Measurements from ENCODE around the gene SHLD1.
"Not testable (repeated sequence)": the region's sequence is repeated elsewhere in the genome, so short reads cannot be mapped to it uniquely, and the experiment has no call there.

Gene SHLD1

GRCh38 chr20:5721356-5721755 is 28.8 kb upstream of the SHLD1 start:
- not testable (repeated sequence) for H2BK12ac ChIP-seq (ENCODE audit: low read length in 2 of 2); H2AK5ac ChIP-seq (ENCODE audit: low read length, severe bottlenecking); H2AFZ ChIP-seq (ENCODE audit: low read depth, low read length); H3K9me3 ChIP-seq (ENCODE audit: control insufficient read depth, low read length); H3K23ac ChIP-seq (ENCODE audit: low read length in 2 of 2); H3K9ac ChIP-seq (ENCODE audit: low read length); H4K8ac ChIP-seq (ENCODE audit: low read length); H3K4ac ChIP-seq (ENCODE audit: low read depth in 1 of 2, low read length in 2 of 2); H3K36me3 ChIP-seq (ENCODE audit: control insufficient read depth in 1 of 2, insufficient read depth in 2 of 2, low read depth in 1 of 2, low read length in 2 of 2); H3K4me1 ChIP-seq (ENCODE audit: control insufficient read depth, insufficient read depth, low read depth, low read length); H2BK5ac ChIP-seq (ENCODE audit: low read depth, low read length, poor library complexity, severe bottlenecking); DNase-seq; H4K91ac ChIP-seq (ENCODE audit: low read length); H3K79me1 ChIP-seq (replicated peaks; ENCODE audit: low read length, poor library complexity, severe bottlenecking); H3K4me2 ChIP-seq (ENCODE audit: low read length, poor library complexity, severe bottlenecking); H3K4me3 ChIP-seq (ENCODE audit: insufficient read depth in 1 of 2, low read depth in 1 of 2, low read length in 2 of 2); H3K27ac ChIP-seq (ENCODE audit: low read length, poor library complexity, severe bottlenecking); H3K14ac ChIP-seq (ENCODE audit: low read length in 2 of 2); H2BK15ac ChIP-seq (ENCODE audit: low read depth, poor library complexity, severe bottlenecking); H3K27me3 ChIP-seq (ENCODE audit: control insufficient read depth in 1 of 2, insufficient read depth in 1 of 2, low read length in 2 of 2); H2BK120ac ChIP-seq (ENCODE audit: low read depth, low read length); H3K18ac ChIP-seq (ENCODE audit: low read depth in 1 of 2, low read length in 2 of 2)
- 99% methylated on average over 6 of the region's 6 CpGs for WGBS

DNA sequence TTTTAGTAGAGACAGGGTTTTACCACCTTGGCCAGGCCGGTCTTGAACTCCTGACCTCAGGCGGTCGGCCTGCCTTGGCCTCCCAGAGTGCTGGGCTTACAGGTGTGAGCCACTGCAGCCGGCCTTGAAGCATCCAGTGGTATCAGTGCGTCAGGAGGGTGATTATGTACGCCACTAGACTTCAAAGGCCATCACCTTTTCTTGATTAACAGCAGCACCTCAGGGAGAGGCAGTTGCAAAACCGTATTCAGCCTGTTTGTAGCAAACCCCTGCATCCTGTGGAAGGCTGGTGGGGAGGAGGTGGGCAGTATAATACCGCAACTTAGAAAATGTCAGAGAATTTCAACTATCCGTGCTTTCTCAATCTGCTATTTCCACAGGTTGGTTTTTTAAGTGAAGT is 27.3 kb upstream of the SHLD1 start:
- 90% methylated on average over 9 of the region's 9 CpGs for WGBS
- H2AK5ac ChIP-seq (ENCODE audit: low read length, severe bottlenecking) = no peak overlapping the region
- H2BK5ac ChIP-seq (ENCODE audit: low read depth, low read length, poor library complexity, severe bottlenecking) = no peak overlapping the region
- peaks cover 0 to 3% of the 10 kb centered on the region in 2 experiments for H3K27me3 ChIP-seq (ENCODE audit: control insufficient read depth in 1 of 2, insufficient read depth in 1 of 2, low read length in 2 of 2)
- H3K4me3 ChIP-seq (ENCODE audit: insufficient read depth in 1 of 2, low read depth in 1 of 2, low read length in 2 of 2) = no peak overlapping the region
- peaks cover 2% of the 10 kb centered on the region for H3K4me1 ChIP-seq (ENCODE audit: control insufficient read depth, insufficient read depth, low read depth, low read length)
- no peak overlapping the region for H3K14ac ChIP-seq (ENCODE audit: low read length in 2 of 2)
- no peak overlapping the region for H3K27ac ChIP-seq (ENCODE audit: low read length, poor library complexity, severe bottlenecking)
- no peak overlapping the region for H2BK15ac ChIP-seq (ENCODE audit: low read depth, poor library complexity, severe bottlenecking)
- peaks cover 5% of the 10 kb centered on the region for H3K9me3 ChIP-seq (ENCODE audit: control insufficient read depth, low read length)
- no peak overlapping the region for H3K23ac ChIP-seq (ENCODE audit: low read length in 2 of 2)
- H3K36me3 ChIP-seq (ENCODE audit: control insufficient read depth in 1 of 2, insufficient read depth in 2 of 2, low read depth in 1 of 2, low read length in 2 of 2) = no peaks in the 10 kb centered on the region
- H3K18ac ChIP-seq (ENCODE audit: low read depth in 1 of 2, low read length in 2 of 2) = no peak overlapping the region
- H2BK12ac ChIP-seq (ENCODE audit: low read length in 2 of 2) = peak overlapping the region; percentile 9 to 89
- H2BK120ac ChIP-seq (ENCODE audit: low read depth, low read length) = no peak overlapping the region
- H4K91ac ChIP-seq (ENCODE audit: low read length) = no peak overlapping the region
- no peak overlapping the region for H4K8ac ChIP-seq (ENCODE audit: low read length)
- H3K9ac ChIP-seq (ENCODE audit: low read length) = no peak overlapping the region
- no peak for DNase-seq
- no peak overlapping the region for H3K4me2 ChIP-seq (ENCODE audit: low read length, poor library complexity, severe bottlenecking)
- no peak overlapping the region for H3K4ac ChIP-seq (ENCODE audit: low read depth in 1 of 2, low read length in 2 of 2)
- H2AFZ ChIP-seq (ENCODE audit: low read depth, low read length) = no peak overlapping the region
- H3K79me1 ChIP-seq (replicated peaks; ENCODE audit: low read length, poor library complexity, severe bottlenecking) = no peaks in the 10 kb centered on the region

- not testable (repeated sequence) for H2AFZ ChIP-seq (ENCODE audit: low read depth, low read length); H2BK15ac ChIP-seq (ENCODE audit: low read depth, poor library complexity, severe bottlenecking); H4K8ac ChIP-seq (ENCODE audit: low read length); H3K4me1 ChIP-seq (ENCODE audit: control insufficient read depth, insufficient read depth, low read depth, low read length); H3K9me3 ChIP-seq (ENCODE audit: control insufficient read depth, low read length); H3K4ac ChIP-seq (ENCODE audit: low read depth in 1 of 2, low read length in 2 of 2); H4K91ac ChIP-seq (ENCODE audit: low read length); H2AK5ac ChIP-seq (ENCODE audit: low read length, severe bottlenecking); H2BK12ac ChIP-seq (ENCODE audit: low read length in 2 of 2); H3K18ac ChIP-seq (ENCODE audit: low read depth in 1 of 2, low read length in 2 of 2); H3K9ac ChIP-seq (ENCODE audit: low read length); H2BK120ac ChIP-seq (ENCODE audit: low read depth, low read length); H3K27ac ChIP-seq (ENCODE audit: low read length, poor library complexity, severe bottlenecking); H3K4me3 ChIP-seq (ENCODE audit: insufficient read depth in 1 of 2, low read depth in 1 of 2, low read length in 2 of 2); H3K4me2 ChIP-seq (ENCODE audit: low read length, poor library complexity, severe bottlenecking); H2BK5ac ChIP-seq (ENCODE audit: low read depth, low read length, poor library complexity, severe bottlenecking); H3K79me1 ChIP-seq (replicated peaks; ENCODE audit: low read length, poor library complexity, severe bottlenecking); H3K23ac ChIP-seq (ENCODE audit: low read length in 2 of 2); H3K14ac ChIP-seq (ENCODE audit: low read length in 2 of 2); H3K36me3 ChIP-seq (ENCODE audit: control insufficient read depth in 1 of 2, insufficient read depth in 2 of 2, low read depth in 1 of 2, low read length in 2 of 2); DNase-seq; H3K27me3 ChIP-seq (ENCODE audit: control insufficient read depth in 1 of 2, insufficient read depth in 1 of 2, low read length in 2 of 2)
- WGBS = 94% methylated on average over 3 of the region's 3 CpGs
These were observed 25.1 kb upstream of the SHLD1 start for GRCh38 chr20:5725183-5725463.

- 66% methylated on average over 3 of the region's 5 CpGs for WGBS
- no peak overlapping the region for H2BK5ac ChIP-seq (ENCODE audit: low read depth, low read length, poor library complexity, severe bottlenecking)
- no peak overlapping the region for H2AFZ ChIP-seq (ENCODE audit: low read depth, low read length)
- DNase-seq = no peak
- no peak overlapping the region for H3K27ac ChIP-seq (ENCODE audit: low read length, poor library complexity, severe bottlenecking)
- no peak overlapping the region for H3K18ac ChIP-seq (ENCODE audit: low read depth in 1 of 2, low read length in 2 of 2)
- H3K36me3 ChIP-seq (ENCODE audit: control insufficient read depth in 1 of 2, insufficient read depth in 2 of 2, low read depth in 1 of 2, low read length in 2 of 2) = no peaks in the 10 kb centered on the region
- H3K79me1 ChIP-seq (replicated peaks; ENCODE audit: low read length, poor library complexity, severe bottlenecking) = no peaks in the 10 kb centered on the region
- H3K27me3 ChIP-seq (ENCODE audit: control insufficient read depth in 1 of 2, insufficient read depth in 1 of 2, low read length in 2 of 2) = no peaks in the 10 kb centered on the region
- H2AK5ac ChIP-seq (ENCODE audit: low read length, severe bottlenecking) = no peak overlapping the region
- H4K8ac ChIP-seq (ENCODE audit: low read length) = no peak overlapping the region
- no peak overlapping the region for H3K14ac ChIP-seq (ENCODE audit: low read length in 2 of 2)
- no peak overlapping the region for H4K91ac ChIP-seq (ENCODE audit: low read length)
- H3K4ac ChIP-seq (ENCODE audit: low read depth in 1 of 2, low read length in 2 of 2) = no peak overlapping the region
- no peak overlapping the region for H2BK15ac ChIP-seq (ENCODE audit: low read depth, poor library complexity, severe bottlenecking)
- peak overlapping the region; percentile 34 for H2BK120ac ChIP-seq (ENCODE audit: low read depth, low read length)
- no peaks in the 10 kb centered on the region for H3K4me1 ChIP-seq (ENCODE audit: control insufficient read depth, insufficient read depth, low read depth, low read length)
- H3K4me3 ChIP-seq (ENCODE audit: insufficient read depth in 1 of 2, low read depth in 1 of 2, low read length in 2 of 2) = no peak overlapping the region
- H3K23ac ChIP-seq (ENCODE audit: low read length in 2 of 2) = no peak overlapping the region
- peaks cover 5% of the 10 kb centered on the region for H3K9me3 ChIP-seq (ENCODE audit: control insufficient read depth, low read length)
- H3K9ac ChIP-seq (ENCODE audit: low read length) = no peak overlapping the region
- H2BK12ac ChIP-seq (ENCODE audit: low read length in 2 of 2) = peak overlapping the region in 1 of 2 experiments; percentile 77
- no peak overlapping the region for H3K4me2 ChIP-seq (ENCODE audit: low read length, poor library complexity, severe bottlenecking)
These were observed 23.1 kb upstream of the SHLD1 start for GRCh38 chr20:5727018-5727515.

All from mesenchymal stem cell (in vitro differentiated cells and primary cell).